Suppressor macrophage treated with lipopolysaccharide for 1 hour (primary cell): ENCODE data around the gene PLET1.

Experiments
- DNase-seq, 3 donors: peaks; one replicate each; pipeline ENCODE4 v3.0.0-alpha.2; 2020 to 2022

The PLET1 gene

DNA sequence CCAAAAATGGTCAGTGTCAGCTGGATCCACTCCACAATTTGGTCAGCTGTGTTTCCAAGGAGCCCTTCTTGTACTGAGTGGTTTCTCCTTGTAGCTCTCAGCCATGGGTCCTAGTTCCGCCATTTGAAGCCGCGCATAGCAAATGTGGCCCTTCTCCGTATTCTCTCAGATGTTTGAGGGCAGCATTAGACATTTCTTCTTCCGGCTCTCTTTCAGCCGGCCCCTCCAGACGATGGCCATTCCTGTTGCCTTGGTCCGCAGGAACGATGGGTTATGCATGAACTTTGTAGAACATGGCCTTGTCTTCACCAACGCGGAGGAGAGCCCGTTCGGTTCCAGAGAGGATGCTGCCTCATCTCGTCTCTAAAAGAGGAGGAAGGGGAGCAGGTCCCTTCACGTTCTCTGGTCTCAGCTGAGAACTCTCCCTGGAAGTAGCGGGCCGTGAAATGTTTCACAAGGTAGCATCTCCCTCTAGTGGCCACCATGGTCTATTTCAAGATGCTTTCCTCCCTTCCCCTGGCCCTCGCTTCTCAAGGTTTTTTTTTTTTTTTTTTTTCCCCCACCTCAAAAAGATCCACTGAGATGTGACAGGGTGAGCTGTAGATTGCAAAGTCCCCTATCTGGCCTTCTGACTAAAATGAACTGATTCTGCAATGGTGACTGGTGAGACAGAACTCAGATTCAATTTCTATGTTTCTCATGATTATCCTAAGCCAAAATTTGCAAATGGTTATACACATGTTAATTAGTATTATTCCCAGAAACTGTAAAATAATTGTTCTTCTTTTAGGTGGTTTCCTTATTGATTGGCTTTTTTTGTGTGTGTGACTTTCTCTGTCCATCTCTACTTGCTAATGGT, 19.8 kb upstream of the PLET1 start:
- DNase-seq: peak; percentile 89 to 91 (median 90)

DNA sequence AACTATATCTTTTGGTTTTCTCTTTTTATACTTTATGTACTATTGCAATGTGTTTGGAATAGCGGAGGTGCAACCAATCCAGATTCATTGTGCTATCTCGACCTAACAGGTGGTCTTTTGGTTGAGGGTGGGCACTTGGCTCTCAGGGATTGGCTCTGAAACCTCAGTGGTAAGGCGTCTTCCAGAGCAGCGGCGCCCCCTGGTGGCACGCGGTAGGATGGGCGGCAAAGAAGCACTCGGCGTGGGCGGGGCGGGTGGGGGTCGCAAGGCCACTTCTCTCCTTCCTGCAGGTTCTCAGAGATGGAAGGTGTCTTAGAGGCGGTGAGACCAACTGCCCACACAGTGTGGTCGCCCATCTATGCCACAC, 19.2 kb upstream of the PLET1 start:
- peak; percentile 67 to 87 (median 79) for DNase-seq

DNA sequence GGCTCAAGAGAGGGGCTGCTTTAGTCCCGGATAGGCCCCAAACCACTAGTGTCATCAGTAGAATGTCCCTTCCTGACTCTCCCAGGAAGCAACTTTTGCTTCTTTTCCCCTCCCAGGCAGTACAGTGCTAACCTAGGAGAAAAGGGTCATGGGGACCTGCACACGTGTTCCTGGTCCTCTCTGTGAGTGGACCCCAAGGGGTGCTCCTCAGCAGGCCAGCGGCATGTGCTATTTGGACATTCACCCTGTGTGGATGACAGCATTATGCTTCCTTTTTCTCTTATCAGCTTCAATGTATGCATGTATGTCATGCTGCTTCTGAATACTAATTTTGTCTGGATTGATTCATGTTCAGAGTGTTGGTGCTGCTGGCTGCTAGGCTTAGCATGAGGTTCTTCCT, 18.1 kb upstream of the PLET1 start:
- DNase-seq: no peak

DNA sequence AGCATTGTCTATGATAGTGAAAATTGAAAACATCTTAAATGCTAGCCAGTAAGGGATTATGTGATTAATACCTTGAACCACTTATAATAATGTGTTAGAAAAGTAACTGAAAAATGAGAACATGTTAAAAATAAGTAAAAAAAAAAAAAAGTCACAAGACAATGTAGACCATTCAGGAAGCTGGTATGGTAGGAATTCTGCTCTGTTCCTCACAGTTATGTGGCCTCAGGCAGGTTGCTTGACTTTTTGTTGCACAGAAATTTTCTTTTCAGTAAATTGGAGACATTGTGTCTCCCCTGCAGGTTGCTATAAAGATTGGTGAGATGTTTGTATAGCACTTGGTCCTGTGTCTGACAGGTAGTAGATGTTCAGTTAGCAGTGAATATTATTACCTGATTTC, 17.3 kb upstream of the PLET1 start:
- no peak for DNase-seq

DNA sequence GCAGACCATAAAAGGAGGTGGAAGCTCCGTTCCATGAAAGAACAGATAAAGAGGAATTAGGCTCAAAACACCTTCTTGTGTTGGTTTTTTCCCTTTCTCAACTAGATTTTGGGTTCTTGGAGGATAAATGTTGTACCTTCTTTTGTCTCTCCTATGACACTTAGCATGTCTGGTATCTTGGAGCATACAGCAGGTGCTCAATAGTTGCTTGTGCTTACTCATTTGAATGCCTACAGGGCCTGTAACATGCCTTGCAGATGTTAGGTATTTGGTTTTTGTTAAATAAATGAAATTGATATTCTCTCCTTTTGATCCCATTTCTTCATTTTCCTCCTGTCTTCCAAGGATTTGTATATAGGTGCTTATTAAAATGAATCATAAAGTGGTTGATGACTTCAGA, 16.4 kb upstream of the PLET1 start:
- DNase-seq: no peak

DNA sequence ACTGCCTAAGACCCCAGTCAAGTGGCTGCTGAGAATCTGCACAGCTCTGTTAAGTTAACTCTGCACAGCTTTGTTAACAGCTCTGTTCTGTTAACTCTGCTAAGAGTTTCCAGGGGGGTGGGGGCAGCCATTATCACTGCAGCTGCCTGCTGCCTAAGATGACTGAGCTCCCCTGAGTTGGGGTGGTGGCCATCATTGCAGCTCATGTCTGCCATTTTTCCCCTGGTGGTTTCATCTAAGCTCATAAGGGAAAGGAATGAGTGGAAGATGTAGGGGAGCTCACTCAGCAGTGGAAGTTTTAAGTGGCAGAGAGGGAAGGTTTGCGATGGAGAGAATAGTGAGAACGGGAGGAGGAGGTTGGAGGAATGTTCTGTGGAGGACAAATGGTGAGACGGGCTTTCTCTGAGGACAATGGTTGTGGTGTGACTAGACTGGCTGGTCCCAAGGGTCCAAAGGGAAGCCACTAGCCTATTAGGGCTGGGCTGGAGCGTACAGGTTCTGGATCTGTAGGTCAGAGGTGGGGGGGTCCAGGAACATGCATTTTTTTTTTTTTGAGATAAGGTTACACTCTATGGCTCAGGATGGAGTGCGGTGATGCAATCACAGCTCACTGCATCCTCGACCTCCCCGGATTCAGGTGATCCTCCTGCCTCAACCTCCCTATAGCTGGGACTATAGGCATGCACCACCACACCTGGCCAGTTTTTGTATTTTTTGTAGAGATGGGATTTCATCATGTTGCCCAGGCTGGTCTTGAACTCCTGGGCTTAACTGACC, 13.5 kb upstream of the PLET1 start:
- no peak for DNase-seq

DNA sequence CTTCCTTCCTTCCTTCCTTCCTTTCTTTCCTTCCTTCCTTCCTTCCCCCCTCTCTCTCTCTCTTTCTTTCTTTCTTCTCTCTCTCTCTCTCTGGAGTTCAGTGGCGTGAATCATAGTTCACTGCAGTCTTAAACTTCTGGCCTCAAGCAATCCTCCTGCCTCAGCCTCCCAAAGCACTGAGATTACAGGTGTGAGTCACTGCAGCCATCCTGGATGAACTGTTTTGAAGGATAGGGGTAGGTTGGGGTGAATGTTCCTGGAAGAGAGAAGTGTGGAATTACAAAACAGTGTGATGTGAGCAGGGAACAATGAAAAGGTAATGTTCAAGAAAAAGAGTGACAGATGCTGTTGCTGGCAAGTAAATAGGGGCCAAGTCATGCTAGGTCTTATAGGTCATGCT, 12.4 kb upstream of the PLET1 start:
- no peak for DNase-seq

DNA sequence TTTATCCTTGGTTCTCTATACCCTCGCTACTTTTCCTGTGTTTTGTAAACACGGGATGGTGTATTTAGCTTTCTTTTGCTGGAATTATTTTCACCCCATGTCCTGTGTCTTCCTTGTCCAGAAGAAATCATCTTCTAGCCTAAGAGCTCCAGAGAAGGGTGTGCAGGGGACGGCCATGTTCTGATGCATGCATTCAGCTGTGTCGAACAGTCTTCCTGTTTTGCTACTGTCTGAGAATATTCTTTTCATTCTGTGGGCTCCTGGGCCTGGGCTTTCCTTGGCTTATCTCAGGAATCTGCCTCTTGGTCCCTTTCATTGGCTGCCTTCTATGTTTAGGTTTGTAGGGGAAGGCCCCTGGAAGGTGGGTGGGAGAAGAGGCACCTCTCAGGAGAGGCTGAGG, 10.6 kb upstream of the PLET1 start:
- DNase-seq: no peak

DNA sequence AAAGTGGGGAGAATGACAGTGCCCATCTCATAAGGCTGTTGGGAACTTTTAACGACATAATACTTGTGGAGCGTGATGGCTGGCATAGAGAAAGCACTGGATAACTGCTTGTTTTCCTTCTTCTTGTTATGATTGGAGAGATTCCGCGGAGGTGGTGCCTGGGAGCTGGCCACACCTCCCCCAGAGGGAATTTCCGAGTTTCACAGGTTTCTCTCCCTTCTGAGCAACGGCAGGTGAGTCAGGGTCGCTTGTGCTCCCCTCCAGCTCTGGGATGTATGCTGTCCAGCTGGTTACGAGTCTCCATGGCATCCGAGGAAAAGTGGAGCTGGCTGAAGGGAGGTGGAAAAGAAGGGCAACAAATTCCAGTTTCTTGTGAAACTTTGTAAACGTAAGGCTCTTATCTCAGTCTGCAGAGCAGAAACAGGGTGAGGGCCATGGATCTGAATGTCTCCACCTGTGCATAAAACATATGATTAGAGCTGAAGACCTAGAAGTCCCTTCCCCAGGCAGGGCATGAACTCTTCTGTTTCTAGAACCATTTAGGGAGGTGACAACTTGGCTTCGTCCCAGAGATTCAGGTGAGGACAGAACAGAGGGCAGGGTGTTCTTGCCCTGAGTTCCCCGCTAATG, 10.0 kb upstream of the PLET1 start:
- DNase-seq: no peak

DNA sequence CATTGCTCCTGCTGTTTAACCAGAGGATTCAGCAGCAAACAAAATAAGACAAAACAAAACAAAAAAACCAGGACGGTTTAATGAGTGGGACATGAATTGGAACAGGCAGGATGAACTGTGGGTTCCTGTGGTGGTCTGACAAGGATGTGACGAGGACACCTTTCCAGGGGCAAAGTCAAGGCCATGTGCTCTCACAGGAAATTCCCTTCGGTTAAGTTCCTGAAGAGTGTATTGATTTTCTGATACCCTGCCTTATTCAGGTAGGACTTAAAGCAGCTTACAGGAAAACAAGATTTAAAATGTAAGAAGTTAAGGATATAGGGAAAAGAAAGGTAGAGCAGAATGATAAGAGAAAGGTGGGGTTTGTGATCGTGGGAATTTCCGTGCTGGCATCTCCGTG, 8.5 kb upstream of the PLET1 start:
- DNase-seq: no peak

DNA sequence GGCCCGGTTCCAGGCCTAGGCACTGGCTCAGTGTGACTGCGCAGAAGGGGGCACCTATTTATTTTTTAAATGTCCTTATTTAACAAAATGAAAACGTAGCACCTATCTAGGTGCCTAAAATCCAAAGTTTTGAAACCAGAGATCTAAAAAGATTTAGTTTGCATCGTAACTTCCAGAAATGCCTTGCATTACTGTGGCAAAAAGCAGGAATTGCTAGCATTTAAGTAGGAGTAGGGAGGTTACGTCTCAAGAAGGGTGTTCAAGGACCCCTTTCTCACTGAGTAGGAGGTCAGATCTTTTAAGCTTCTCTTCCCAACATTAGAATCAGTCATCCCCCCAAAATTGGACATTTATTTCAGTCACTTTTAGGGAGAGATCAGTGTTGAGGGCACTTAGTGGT, 7.7 kb upstream of the PLET1 start:
- no peak for DNase-seq

DNA sequence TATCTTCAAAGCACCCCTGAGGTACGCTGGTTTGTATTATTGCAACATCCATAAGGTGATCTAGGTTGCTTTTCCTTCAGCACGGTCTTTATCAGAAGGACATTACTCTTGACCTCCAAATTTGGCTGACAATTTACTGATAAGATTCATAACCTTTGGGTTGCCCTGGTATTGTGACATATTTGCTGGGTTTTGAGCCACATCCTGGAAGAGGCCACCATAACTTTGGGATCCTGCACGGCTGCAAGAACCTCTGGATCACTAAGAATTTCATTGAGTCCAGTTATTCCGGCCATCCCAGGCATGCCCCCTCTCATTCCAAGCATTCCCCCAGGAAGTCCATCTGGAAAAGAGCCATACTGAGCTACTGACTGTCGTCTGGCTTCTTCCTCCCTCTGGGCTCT, 6.5 kb upstream of the PLET1 start:
- DNase-seq: no peak

DNA sequence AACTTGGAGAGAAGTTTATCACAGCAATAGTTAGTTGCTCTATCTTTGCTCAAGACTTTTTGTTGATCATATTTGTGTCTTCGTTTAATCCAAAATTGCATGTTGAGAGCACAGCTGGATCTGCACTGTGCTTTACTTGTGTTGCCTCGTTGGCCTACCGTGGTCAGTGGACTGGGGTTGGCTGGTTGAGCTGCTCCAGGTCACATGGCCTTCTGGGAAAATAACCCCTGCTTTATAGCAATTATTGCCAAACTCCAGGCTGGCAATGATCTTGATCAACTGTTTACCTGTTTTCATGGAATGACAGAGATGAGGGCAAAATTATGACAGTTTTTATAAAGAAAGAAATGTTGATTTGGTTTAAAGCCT, 5.7 kb upstream of the PLET1 start:
- no peak for DNase-seq

DNA sequence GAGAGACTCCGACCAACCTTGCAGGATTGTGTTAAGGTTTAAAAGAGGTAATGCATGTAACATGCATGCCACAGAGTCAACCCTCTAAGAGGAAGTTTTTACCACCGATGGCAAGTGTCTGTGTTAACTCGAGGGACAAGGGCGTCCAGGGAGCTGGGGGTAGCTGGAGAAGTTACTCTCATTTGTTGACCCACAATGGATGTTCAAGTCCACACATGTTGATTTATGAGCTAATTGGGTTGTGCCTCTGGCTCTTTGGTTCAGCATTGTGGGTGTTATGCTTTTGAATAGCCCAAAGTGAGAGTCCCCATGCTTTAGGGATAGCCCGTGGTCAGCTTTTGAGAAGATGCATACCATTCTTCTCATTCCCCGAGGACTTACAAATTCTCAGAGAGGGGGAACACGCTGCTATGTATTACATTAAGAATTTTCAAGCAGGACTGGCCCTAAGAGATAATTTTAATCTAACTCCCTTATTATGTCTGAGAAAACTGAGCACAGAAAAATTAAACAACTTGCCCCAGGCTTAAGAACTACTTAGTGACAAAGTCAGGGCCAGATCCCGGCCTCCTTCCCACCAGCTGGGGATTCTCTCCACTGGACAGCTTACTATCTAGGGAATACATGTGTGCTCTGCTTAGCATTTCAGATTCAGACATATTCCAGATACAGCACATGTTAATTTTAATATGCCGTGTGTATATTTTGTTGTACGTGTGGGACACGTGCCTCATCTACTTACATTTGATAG, 5.2 kb upstream of the PLET1 start:
- DNase-seq: no peak

DNA sequence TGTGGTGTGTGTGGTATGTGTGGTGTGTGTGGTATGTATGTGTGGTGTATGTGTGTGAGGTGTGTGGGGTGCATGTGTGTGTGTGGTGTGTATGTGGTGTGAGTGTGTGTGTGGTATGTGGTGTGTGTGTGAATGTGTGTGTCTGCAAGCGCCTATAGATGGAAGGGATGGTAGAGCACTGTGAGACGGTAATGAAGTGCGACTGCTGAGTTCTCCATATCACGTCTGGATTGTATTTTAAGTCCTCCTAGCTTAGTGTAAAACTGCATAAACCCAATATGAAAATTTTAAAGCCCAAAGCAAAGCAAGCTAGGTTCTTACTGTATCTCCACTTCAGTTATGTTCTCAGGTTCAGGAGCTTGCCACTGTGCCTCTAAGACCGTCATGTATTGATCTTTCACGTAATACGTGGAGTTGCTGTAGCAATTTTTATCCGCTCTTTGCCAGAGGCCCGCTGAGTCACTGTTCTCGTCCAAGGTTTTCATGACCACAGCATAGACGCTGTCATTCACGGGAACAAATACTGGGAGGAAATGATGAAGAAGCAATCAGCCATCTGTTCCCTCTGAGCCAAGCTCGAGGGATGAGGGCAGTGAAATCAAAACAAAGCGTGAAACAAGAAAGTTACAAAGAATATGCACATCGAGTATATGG, 5.5 kb downstream of the PLET1 start:
- peak; percentile 61 to 71 (median 67) for DNase-seq

DNA sequence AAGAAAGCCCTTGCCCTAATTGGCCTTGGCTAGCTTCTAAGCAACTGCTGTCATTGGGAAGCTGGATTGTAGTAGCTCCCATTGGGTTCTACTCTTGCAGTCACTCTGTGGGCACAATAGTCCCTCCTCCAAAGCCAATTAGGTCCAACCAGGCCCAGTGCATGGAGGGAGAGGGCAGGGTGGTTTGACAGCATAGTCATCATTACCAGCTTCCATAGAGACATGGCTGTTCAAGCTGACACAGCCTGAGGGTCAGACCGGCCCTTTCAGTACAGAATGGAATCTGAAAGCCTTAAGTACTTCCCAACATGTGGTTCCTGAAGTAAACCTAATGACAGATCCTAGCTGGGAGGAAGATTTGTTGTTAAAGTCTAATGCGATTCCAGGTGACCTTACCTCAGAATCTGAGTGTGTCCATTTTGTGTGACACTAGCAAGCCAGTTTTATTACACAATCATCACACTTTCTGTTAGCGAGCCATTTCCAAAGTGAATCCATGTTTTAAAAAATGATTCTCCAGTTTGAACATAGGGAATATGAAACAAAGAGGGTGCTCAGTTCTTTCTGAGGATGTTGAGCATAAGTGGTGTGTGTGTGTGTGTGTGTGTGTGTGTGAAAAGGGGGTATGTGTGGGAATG, 6.9 kb downstream of the PLET1 start:
- DNase-seq: no peak

DNA sequence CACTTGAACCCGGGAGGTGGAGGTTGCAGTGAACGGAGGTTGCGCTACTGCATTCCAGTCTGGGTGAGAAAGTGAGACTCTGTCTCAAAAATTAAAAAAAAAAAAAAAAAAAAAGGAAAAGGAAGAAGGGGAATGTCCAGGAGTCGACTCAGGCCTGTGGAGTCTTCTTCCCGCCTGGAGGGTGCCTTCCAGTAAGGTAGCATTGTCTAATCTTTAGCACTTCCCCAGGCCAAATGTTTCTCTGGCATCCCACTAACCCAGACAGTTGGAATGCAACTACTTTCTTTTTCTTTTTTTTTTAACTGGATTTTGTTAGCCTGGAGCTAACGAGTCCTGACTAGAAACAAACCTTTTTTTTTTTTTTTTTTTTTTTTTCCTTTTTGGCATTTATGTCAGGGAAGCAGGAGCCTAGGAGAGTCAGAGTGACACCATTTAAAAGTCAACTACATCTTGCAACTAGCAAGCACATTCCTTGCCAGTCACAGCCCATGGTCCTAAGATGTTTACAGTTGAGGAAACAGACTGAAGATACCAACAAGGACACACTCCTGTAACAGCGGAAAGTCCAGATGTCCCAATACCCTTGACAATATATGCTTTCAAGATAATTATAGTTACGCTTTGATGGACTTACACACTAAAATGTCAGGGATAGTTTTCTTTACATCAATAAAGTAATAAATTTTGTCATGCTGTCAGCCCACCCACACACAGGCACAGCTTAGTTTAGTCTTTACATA, 10.6 kb downstream of the PLET1 start:
- peak; percentile 31 to 44 (median 35) for DNase-seq

DNA sequence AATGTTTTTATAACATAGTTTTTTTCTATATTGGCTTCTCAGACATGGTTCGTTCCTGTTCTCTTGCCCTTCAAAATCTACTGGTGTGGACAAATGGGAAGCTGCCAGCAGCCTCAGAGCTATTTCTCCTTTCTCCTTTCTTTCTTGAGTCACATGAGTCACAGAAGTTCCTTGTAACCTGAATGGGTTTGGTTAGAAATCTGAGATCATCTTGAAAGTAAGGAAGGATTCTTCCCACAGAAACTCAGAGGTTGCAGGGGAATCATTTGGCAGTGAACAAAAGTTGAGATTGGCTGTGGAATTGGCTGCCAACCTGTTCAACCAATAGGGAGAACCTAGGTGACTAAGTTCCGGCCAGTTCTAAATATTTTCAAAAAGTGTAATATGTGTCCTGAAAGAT, 12.5 kb downstream of the PLET1 start:
- peak; percentile 56 to 76 (median 71) for DNase-seq

DNA sequence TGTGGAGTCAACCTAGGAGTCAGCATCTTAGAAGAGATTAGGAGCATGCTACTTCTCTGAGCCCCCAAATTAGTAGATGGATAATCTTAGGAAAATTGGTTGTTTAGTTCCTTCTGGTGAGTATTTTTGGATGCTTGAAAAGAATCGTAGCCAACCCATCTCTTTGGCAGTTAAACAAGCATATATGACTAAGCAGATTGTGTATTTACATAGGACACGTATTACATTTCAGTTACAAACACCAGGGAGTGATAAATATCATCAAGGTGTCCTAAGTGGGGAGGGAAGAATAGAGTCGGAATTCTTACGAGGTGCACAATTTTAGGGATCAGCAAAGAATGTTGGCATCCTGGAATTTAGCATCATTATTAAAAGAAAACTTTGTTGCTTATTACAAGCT, 13.5 kb downstream of the PLET1 start:
- DNase-seq: no peak

DNA sequence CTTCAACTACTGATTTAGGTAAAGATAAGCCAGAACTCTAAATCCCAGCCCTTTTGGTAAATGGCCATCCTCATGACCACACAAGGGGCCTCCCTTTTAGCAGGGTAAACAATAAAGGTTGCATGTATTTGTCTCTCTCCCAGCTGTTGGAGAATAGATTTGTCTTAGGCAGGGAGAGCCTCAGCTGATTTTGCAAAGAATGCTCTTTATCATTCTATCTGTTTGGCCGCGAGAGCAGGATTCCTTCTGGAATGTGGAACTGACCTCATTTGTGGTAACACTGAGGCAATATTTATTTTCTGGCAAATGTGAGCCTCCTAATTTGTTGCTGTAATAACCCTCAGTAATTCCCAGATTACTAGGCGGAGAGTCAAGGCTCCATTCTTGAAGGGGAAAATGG, 19.2 kb downstream of the PLET1 start:
- DNase-seq: no peak

DNA sequence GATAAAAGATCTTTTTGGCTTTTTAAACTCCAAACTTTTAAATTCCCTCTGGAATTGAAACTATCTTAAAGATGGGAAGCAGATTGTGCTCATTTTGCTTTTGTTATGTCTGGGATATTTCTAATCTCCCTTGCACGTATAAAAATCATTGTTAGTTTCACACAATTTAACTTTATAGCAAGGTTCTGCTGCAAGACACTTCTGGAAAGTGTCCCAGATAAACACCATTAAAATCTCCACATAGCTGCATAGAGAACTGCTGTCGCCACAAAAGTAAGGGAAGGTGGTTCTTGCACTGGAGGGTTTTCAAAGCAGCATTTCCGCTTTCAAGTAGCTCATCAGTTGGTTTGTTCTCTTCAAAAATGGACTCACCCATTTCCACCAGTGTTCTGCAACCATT, 22.6 kb downstream of the PLET1 start:
- DNase-seq: no peak
